B cell (primary cell): ENCODE data around the gene MIS18A.

Experiments
- CTCF ChIP-seq: fragments of 200-600 bp; IDR thresholded peaks from one replicate; pipeline ENCODE4 v1.8.0; 2022; ENCODE audit warnings: antibody characterized with exemption, mild to moderate bottlenecking
- EZH2 ChIP-seq: IDR thresholded peaks from 2 replicates; pipeline ENCODE4 v1.6.1; 2012; ENCODE audit warnings: borderline replicate concordance, low read depth, mild to moderate bottlenecking, moderate library complexity, low read length; ENCODE audit not compliant: insufficient read depth, poor library complexity, severe bottlenecking

GRCh38 chr21:32256251-32256650 lies 22.6 kb downstream of the MIS18A start:
- TF ChIP-seq CTCF (no peak), EZH2 (no peak)
